ENCODE measurements around the gene CDH13.

CDH13 gene

GRCh38 chr16:82664181-82664580 lies 37.4 kb downstream of the CDH13 start:
- ATAC-seq, result no peak
- no peak for TF ChIP-seq POU6F1 (CRISPR knock-in tag; IDR thresholded peaks at IDR 0.05; ENCODE audit: borderline replicate concordance, low read depth)
- TF ChIP-seq TOX (CRISPR knock-in tag; IDR thresholded peaks at IDR 0.05; ENCODE audit: borderline replicate concordance), result no peak
- no peak for TF ChIP-seq ZNF8 (CRISPR knock-in tag; IDR thresholded peaks at IDR 0.05)
- no peak for TF ChIP-seq ISL1 (CRISPR knock-in tag; IDR thresholded peaks at IDR 0.05)
- no peak for TF ChIP-seq BACH2 (CRISPR knock-in tag; IDR thresholded peaks at IDR 0.05; ENCODE audit: borderline replicate concordance)
- no peak for TF ChIP-seq CSDC2 (CRISPR knock-in tag; IDR thresholded peaks at IDR 0.05)
- TF ChIP-seq PPARA (CRISPR knock-in tag; IDR thresholded peaks at IDR 0.05; ENCODE audit: borderline replicate concordance), result no peak

DNA sequence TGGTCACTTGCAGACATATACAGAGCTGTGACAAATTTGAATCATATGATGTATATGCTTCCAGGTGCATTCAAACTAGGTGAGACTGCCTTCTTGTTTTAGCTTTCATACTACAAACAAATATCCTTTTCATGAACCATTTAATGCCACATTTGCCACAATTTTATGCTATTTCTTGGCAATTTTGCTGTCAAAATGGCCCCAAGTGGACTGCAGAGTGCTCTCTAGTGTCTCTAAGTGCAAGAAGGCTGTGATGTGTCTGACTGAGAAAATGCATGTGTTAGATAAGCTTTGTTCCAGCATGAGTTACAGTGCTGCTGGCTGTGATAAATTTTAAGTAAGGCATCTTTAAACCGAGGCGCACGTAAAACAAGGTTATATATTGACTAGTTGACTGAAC lies 38.3 kb downstream of the CDH13 start:
- ATAC-seq, result no peak
- TF ChIP-seq, protein P1, sequence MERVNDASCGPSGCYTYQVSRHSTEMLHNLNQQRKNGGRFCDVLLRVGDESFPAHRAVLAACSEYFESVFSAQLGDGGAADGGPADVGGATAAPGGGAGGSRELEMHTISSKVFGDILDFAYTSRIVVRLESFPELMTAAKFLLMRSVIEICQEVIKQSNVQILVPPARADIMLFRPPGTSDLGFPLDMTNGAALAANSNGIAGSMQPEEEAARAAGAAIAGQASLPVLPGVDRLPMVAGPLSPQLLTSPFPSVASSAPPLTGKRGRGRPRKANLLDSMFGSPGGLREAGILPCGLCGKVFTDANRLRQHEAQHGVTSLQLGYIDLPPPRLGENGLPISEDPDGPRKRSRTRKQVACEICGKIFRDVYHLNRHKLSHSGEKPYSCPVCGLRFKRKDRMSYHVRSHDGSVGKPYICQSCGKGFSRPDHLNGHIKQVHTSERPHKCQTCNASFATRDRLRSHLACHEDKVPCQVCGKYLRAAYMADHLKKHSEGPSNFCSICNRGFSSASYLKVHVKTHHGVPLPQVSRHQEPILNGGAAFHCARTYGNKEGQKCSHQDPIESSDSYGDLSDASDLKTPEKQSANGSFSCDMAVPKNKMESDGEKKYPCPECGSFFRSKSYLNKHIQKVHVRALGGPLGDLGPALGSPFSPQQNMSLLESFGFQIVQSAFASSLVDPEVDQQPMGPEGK (CRISPR knock-in tag; IDR thresholded peaks at IDR 0.05; ENCODE audit: borderline replicate concordance), result no peak
- TF ChIP-seq TCF4 (CRISPR knock-in tag; IDR thresholded peaks at IDR 0.05; ENCODE audit: borderline replicate concordance) (no peak), ZC3H10 (CRISPR knock-in tag; IDR thresholded peaks at IDR 0.05) (no peak), BACH2 (CRISPR knock-in tag; IDR thresholded peaks at IDR 0.05; ENCODE audit: borderline replicate concordance) (no peak), SNAI2 (CRISPR knock-in tag; IDR thresholded peaks at IDR 0.05) (no peak), ZFP30 (CRISPR knock-in tag; IDR thresholded peaks at IDR 0.05) (no peak), TSHZ2 (CRISPR knock-in tag; IDR thresholded peaks at IDR 0.05) (no peak), ZNF70 (CRISPR knock-in tag; IDR thresholded peaks at IDR 0.05) (no peak), TOX (CRISPR knock-in tag; IDR thresholded peaks at IDR 0.05; ENCODE audit: borderline replicate concordance) (no peak)

DNA sequence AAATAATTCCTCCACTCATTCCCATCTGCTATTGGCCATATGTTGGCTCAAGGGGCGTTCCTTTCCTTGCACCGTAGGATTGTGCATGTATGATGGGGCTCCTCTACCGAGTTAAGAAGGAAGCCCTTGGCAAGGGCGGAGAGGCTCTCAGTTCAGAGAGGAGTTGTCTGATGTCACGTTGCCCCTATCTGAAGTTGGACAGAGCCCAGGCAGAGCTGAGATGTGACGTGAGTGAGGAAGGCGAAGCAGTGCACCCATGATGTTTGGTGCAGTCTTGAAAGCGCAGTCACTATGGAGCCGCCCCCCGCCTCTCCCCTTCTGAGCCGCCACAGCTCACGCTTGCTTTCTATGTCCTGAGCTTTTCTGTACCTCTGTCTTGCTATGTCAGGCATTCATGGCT lies 40.7 kb downstream of the CDH13 start:
- TF ChIP-seq, protein P1 (CRISPR knock-in tag; IDR thresholded peaks at IDR 0.05; ENCODE audit: borderline replicate concordance), result no peak
- TF ChIP-seq TOX (CRISPR knock-in tag; IDR thresholded peaks at IDR 0.05; ENCODE audit: borderline replicate concordance) (no peak), CSRNP3 (CRISPR knock-in tag; IDR thresholded peaks at IDR 0.05) (no peak), BACH2 (CRISPR knock-in tag; IDR thresholded peaks at IDR 0.05; ENCODE audit: borderline replicate concordance) (no peak), RARB (CRISPR knock-in tag; IDR thresholded peaks at IDR 0.05) (no peak), CREB5 (CRISPR knock-in tag; IDR thresholded peaks at IDR 0.05; ENCODE audit: low read depth) (no peak)
- ATAC-seq, result no peak

All from SK-N-SH treated with all-trans-retinoic acid at 6 μM for 48 hours (cell line).